Vagina (tissue), 2 donors: ENCODE data around the gene MSANTD3.

Source experiments
- CTCF ChIP-seq, 3 experiments: fragments of 450-650 bp in 2 of 3; fragments of 200-600 bp in 1 of 3; sonication (generic) in 1 of 3; IDR thresholded peaks; one replicate each; pipeline ENCODE4 v1.5.1; 2017 to 2019; ENCODE audit warnings: antibody characterized with exemption in 3 of 3, mild to moderate bottlenecking in 2 of 3, moderate library complexity in 2 of 3
- POLR2A ChIP-seq, 2 donors: fragments of 450-650 bp; IDR thresholded peaks; one replicate each; pipeline ENCODE4 v1.6.1; 2017; ENCODE audit warnings: antibody characterized with exemption in 2 of 2, mild to moderate bottlenecking in 2 of 2, moderate library complexity in 2 of 2
- POLR2AphosphoS5 ChIP-seq, 2 donors: sonication (generic); formaldehyde crosslinking; IDR thresholded peaks; one replicate each; pipeline ENCODE4 v1.9.0; 2017; ENCODE audit warnings: antibody characterized with exemption in 2 of 2, mild to moderate bottlenecking in 2 of 2, low read depth in 1 of 2; ENCODE audit not compliant: insufficient read depth in 1 of 2

GRCh38 chr9:100379862-100380261 is 47.1 kb upstream of the MSANTD3 start:
- TF ChIP-seq CTCF (IDR thresholded peaks at IDR 0.05): no peak
- no peak for TF ChIP-seq POLR2AphosphoS5 (IDR thresholded peaks at IDR 0.05; ENCODE audit: insufficient read depth in 1 of 2, low read depth in 1 of 2)
- TF ChIP-seq POLR2A (IDR thresholded peaks at IDR 0.05): no peak
